Stimulated activated naive CD4-positive, alpha-beta T cell treated with Interleukin-2 at 50 U/mL for 16 hours (primary cell): ENCODE data around the gene NUP133.
"Not testable (repeated sequence)": the region's sequence is repeated elsewhere in the genome, so short reads cannot be mapped to it uniquely, and the experiment has no call there.

Source experiments
- DNase-seq: peaks from one replicate; lab custom pipeline; 2025; lab: John Stamatoyannopoulos, UW

The NUP133 gene

GRCh38 chr1:229412056-229412455 lies 96.1 kb downstream of the NUP133 start:
- DNase-seq = no peak

- DNase-seq = no peak
Observed at GRCh38 chr1:229411434-229412055, 96.6 kb downstream of the NUP133 start.

GRCh38 chr1:229410692-229411433 lies 97.3 kb downstream of the NUP133 start:
- DNase-seq = no peak

GRCh38 chr1:229410370-229410691 lies 97.8 kb downstream of the NUP133 start:
- DNase-seq = no peak

- DNase-seq = no peak
Observed at GRCh38 chr1:229409616-229410369, 98.3 kb downstream of the NUP133 start.

- DNase-seq = no peak
Observed at GRCh38 chr1:229408458-229409037, 99.6 kb downstream of the NUP133 start.

- no peak for DNase-seq
Observed at GRCh38 chr1:229407206-229408026, 100.7 kb downstream of the NUP133 start.

- DNase-seq = no peak
Observed at GRCh38 chr1:229406798-229407197, 101.3 kb downstream of the NUP133 start.

- DNase-seq = no peak
Observed at GRCh38 chr1:229403573-229403972, 104.6 kb downstream of the NUP133 start.

GRCh38 chr1:229402993-229403392 lies 105.1 kb downstream of the NUP133 start:
- no peak for DNase-seq

- DNase-seq = not testable (repeated sequence)
Observed at GRCh38 chr1:229402329-229402728, 105.8 kb downstream of the NUP133 start.

GRCh38 chr1:229397762-229398161 lies 110.4 kb downstream of the NUP133 start:
- DNase-seq = no peak

GRCh38 chr1:229396585-229397206 lies 111.4 kb downstream of the NUP133 start:
- DNase-seq = no peak

GRCh38 chr1:229394517-229394916 lies 113.6 kb downstream of the NUP133 start:
- DNase-seq = not testable (repeated sequence)

- no peak for DNase-seq
Observed at GRCh38 chr1:229392936-229393335, 115.2 kb downstream of the NUP133 start.
